Left kidney (tissue), 2 donors: ENCODE data around the gene ANO2. TPM values are rescaled to one million over a fixed set of nuclear protein-coding genes. Genes with fewer than 3 reads are reported as not detected.
A peak's percentile ranks its signal among the peaks of the same experiment; 100 is the strongest.

Experiments
- DNase-seq: peaks from one replicate; pipeline ENCODE4 v3.0.0-alpha.2; 2013
- polyA plus RNA-seq: library from polyadenylated mRNA; unstranded; fragments of 120-200 nt; gene quantifications from one replicate; pipeline ENCODE4 v1.2.1, GENCODE V29; 2013; ENCODE audit not compliant: insufficient read length

ANO2 gene
- polyA plus RNA-seq, 1 donor = 4.9 TPM

DNA sequence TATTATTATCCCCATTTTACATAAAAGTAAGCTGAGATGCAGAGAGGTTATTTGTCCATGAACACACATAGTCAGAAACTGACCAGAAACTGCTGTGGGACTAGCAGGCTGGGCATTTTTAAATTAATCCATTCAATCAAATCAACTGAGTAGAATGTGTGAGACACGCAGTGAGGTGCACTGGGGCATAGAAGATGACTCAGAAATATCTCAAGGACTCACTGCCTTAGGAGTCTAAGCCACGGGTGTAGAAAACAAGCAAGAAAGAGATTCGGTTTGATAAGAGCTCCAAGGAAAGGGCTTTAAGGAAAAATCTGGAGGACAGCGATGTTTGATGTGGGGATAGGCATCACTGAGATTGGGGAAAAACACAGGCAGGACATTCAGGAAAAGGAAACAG is 127.8 kb downstream of the ANO2 start:
- DNase-seq = no peak

DNA sequence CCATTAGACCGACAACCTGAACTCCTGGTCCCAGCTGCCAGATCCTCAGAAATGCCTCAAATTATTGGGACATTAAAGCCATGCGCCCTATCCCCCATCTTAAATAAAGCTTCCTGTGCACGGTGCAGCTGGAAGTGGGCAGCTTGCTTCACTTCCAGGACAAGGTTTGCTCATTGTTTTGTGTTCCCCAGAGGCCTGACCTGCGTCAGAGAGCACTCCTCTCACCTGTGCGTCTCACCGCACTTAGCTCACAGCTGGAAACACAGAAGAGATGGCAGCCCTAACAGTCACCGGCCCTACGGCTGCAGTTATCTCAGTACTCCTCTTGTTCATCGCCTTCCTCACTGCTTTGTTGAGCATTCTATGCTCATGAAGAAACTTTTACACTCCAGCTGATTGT is 135.5 kb downstream of the ANO2 start:
- DNase-seq = no peak

DNA sequence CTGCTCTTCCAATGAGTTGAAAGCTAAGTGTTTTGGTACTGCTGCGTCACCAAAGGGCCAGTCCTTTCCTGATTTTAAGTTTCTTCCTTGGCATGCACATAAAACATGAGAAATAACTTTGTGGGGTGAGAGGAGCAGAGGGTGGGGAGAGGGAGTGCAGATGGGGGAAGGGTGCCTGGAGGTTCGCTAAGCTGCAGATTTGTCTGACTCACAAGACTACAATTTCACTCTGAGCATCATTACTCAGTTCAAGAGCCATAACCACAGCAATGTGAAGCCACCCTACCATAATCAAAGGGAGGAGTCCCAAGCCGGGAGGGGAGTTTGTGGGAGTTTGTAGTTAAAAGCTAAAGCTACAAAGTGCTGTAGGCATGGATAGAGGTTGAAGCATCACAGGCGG is 136.1 kb downstream of the ANO2 start:
- peak; percentile 31 for DNase-seq

DNA sequence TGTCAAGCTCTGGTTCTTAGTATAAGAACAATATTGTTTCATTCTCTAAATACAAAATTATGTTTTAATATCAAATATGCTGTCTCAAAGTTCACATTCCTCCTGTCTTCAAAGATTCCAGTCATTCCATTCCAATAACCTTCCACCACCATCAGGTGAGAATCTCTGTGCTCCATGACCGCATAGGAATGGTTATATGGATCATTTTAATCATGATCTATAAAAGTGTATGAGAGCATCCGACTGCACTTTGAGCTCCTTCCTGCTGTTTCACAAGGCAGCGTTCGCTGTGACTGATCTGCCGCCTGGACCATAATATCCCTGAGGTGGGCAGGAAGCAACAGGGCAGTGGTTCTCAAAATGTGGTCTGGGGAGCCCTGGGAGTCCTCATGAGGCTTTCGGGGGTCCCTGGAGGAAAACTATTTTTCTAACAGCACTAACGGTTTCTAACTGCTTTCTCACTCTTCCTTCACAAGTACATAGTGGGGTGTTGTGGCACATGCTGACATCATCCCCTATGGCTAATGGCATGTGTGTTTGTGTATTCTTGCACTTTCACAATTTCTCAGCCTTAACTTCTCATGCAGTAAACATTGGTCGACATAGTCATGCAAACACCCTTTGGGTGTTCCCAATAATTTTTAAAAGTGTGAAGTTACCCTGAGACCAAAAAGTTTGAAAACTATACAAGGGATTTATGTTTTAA is 137.4 kb downstream of the ANO2 start:
- DNase-seq = no peak

DNA sequence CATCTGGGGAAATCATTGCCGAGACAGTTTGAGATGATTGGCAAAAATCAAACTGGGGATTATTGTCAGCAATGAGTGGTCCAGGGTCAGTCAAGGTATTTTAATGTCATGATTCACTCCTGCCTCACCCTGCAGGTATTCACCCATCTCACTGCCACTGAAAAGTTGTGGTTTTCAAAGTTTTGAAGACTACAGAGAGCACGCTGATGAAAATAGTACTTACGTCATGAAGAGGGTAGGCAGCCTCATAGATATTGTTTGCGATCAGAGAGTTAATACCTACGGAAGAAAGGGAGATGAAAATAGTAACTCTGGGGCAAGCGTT is 138.0 kb downstream of the ANO2 start:
- DNase-seq = no peak

DNA sequence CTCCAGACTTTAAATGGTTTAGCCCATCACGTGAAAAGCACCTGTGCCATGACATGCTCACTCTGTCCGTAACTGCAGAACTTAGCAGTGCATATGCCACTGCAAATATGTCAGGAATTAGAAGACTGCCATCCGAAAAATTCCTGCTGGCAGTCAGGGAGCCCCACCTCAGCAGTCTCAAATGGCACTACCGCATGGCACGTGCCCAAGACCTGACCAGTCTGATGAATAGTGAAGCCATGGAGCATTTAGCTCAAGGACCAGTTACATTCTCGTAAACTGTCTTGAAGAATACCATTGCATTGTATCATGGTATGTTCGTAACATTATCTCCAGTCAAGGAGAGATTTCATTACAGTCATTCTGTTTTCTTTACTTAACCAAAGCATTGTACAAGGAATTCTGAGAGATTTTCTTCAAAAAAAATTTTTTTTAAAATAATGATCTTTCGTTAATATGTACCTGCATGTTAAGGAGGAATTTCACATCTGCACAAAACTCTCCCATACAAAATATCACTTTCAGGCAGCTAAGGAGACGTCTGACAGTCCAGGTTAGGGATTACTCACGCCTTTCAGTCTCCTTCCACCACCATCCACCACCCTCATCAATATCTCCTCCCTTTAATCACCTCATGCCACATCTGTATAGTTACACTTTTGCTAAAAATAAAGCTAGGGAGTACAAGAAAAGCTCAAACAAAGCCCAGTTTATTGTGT is 138.5 kb downstream of the ANO2 start:
- no peak for DNase-seq

DNA sequence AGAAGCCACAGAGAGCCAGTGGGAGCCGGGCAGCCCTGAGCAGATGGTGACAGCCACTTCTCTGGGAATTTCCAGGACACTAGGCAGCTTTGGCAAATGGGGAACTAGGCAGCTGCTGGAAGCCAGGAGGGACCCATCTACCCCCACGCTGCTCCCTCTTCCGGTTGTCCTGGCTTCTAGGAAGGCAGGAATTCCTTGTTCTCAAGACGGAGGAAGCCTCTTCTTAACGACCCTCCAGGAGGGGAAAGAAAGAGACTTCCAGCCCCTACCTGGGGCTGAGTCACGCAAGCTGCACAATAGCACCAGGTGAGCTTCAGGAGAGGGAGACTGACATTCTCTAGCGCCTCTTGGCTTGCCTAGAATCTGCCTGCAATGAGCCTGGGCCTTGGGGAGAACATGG is 141.5 kb downstream of the ANO2 start:
- DNase-seq = no peak

DNA sequence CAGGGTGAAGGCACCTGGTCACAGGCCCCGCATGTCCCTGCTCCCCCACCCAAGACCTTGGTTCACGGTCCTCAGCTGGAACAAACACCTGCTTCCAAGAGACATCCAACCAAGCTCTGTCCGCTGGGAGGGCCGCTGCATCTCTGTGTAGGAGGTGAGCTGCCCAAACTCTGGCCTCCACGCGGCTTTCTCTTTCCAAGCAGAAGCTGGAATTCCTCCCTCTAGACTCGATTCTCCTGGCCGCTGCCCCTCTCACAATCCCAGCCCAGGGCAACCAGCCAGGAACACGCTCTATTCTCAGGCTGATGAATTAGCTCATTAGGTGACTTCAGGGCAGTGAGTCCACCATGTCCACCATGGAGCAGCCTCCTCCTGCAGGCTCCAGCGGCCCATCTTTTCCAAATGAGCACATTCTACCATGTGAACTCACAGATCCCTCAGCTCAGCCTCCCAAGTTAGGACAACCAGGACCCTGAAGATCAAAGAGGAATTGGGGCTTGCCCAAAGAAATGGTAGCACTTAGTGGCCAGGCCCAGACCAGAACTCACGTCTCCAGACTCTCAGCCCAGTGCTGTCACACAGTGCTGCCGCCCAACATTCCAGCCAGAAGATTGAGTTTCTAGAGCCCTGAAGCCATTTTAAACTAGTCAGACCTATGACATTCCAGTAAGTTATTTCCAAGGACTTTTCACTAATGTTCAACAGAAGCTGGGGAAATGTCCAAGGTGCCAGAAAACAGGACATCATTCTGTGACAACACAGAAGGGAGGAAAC is 146.6 kb downstream of the ANO2 start:
- DNase-seq = no peak

DNA sequence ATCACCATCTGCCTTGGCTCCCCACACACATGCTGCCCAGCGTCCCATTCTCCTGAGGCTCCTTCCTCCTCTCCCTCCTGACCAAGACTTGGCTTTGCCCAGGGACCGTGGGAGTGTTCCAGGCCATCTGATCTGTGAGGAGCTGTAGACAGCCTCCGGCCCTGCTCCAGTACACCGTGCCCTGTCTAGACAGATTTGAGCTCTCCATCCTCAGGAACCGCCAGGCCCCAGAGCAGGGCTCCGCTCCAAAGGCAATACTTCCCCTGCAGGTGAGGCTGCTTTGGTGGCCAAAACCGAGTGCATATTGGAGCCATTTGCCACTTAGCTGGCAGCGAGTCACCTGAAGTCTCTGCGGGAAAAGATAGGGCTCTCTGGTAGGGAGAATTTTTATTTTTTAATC is 147.4 kb downstream of the ANO2 start:
- DNase-seq = no peak

DNA sequence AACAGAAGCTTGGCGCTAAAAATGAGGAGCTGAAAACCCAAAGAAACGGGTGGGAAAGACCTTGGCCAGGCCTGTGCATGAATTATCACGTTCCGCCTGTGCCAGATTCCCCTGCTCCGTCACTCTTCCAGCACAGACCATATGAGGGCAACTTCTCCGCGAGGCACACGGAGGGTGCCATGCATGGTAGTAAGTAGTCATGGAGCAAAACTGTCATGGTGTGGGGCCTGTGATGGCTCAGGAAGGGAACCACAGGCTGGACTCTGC is 148.2 kb downstream of the ANO2 start:
- DNase-seq = no peak

DNA sequence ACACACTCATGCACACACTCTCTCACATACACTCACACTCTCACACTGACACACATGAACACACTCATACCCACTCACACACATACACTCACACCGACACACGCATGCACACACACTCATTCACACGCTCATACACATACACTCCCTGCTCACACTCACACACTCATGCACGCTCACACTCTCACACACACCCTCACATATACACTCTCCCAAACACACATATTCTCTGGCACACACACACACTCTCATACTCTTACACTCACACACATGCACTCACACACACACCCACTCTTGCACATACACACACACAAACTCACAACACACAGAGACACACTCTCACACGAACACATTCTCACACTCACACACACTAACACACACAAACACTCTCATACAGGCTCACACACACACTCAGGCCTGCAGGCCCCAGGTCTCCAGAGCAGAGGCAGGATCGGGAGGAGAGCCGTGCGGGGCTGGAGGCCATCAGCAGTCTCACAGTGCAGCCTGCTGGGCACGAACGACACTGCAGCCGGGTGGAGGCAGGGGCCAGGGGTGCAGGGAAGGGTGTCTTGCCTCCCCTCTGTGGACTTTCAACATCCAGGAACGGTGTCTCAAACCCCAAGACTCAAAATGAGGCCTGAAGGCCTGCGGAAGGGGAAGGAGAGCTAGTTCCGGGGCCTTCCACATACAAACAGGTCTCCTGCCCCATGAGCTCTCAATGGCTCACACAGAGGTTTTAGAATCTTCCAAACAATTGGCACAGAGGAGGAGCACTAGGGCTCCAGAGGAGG is 148.7 kb downstream of the ANO2 start:
- DNase-seq = peak; percentile 38

DNA sequence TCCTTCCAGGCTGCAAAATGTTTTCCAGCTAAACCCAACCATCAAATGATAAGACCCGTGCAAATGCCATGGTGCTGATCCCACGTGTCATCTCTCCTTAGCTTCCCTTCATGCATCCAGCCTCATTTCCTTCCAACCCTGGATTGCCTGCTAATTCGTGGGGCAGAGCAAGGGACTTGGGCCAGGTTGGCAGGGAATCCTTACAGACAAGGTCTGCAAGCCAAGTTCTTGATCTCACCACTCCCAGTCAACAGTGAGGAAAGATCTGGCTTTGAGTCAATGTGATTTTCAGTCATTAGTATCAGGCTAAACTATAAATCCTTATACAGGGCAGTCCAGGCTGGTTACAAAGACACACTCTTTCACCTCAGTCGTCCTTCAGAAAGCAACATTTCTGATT is 150.9 kb downstream of the ANO2 start:
- DNase-seq = no peak

DNA sequence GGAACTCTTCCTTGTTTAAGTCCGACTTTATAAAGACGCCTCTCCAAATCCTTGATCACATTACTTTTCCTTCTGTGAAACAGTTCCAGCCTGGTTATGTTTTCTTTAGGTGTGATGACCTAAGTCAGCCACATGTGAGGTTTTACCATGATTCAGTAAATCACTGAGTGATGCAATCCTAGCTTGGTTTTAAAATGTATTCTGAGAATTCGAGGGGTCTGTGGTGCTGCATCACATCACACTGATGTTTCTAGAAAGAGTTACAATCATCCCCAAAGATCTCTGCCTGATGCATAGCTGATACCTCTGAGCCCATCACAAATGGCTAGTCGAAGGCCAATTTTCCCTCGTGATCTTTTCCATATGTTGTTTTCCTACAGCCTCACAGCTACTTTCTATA is 152.7 kb downstream of the ANO2 start:
- DNase-seq = no peak

DNA sequence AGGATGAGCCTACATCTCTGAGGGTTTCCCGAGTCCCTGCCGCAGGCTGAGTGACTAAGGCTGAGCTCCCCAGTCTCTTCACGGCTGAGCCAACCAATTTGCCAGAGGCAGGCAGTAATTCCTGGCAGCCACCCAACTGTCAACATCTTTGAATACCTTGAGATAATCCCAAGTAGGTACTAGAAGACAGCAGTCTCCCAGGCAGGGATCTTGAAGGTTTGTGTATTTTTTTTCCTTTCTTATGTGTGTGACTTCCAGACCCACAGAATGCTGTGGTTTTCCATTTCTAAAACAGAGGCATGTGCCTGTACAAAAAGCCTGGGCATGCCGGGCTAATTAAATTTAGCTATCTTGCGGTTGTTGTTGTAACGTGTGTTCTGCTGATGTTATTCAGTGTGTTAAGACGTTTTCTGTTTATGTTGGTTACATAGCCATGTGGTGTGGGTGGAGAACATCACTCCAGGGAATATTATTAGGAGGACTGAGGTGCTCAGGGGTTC is 155.5 kb downstream of the ANO2 start:
- no peak for DNase-seq

DNA sequence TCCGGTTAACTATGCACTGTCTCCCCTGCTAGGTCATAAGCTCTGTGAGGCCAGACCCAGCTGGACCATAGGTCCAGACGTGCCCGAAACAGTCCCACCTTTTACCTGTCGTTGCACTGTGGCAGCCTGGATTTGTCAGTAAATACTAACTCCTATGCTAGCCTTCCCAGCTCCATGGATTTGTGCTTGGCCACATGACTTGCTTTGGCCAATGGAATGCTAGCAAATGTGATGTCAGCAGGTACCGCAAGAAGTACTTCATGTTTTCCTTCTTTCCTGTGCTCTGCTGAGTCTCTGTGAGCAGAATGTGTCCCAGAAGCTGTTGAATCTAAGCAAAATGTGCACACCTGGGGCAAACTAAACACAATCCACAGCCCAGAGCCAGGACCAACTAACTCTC is 157.2 kb downstream of the ANO2 start:
- no peak for DNase-seq

DNA sequence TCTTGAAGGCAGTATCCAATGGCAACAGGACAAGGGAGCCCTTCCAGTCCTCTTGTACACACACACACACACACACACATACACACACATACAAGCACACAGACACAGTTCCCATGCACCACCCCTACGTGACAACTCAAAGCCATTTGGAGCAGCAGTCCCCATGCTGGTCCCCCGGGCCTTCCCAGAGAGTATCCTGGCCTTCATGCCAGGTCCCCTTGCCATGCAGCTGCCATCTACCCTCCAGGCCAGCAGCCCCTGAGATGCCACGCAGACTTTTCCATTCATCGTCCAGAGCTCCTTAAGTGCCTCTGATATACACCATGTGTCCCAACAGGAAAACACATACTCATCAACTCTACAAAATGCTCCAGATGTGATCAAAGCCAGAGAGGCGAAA is 159.5 kb downstream of the ANO2 start:
- no peak for DNase-seq

DNA sequence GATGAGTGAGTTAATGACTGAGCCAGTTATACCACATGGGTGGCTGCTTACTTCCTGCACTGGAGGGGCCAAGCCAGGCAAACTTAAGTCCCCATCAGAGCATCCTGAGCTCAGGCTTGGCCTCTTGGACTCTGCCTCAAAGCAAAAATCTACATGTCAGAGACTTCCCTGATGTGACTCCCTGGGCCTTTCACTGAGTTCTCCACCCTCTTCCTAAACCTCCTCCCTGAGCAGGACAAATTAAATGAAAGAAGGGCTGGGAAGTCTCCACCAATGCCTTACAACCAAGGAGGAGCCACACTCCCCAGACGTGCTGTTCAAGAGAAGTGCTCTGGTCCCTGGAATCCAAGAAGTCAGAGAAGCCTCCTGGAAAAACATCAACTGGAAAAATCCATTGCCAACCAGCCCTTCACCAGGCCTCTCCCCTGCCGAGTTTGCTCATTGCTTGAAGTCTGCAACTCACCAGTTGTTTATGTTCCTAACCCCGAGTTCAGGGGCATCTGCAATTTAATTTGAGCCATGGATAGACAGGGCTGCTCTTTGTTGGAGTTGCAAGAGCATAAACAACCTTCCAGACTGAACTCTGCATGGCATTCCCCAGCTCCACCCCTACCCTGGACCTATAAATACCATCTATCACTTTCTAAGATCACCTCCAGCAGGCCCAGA is 160.5 kb downstream of the ANO2 start:
- DNase-seq = no peak

DNA sequence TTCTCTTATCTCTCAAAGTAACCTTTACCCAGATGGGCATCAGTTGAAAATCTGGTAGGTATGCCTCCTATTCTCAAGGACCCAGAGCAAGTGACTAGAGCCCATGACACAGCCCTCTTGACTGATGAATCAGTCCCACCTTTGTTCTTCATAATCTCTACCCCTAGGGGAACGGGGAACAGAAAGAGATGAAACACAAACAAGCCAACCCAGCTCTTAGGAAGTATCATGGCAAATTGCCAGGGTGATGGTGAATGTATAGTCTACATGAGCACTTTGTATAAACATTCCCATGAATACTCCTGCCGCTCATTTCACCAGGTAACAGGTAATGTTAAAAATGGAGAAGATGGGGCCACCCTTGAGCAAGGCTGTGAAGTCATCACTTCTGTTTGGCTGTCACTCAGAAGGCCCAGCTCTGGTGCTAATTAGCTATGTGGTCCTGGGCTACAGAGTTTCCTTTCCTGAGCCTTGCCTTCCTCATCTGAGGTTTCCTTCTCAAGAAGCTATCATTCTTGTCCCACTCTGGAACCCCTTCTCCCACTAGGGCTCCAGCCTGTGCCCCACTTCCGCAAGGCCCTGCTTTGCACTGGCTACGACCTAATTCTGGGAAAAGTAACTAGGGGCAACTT is 161.7 kb downstream of the ANO2 start:
- DNase-seq = no peak

DNA sequence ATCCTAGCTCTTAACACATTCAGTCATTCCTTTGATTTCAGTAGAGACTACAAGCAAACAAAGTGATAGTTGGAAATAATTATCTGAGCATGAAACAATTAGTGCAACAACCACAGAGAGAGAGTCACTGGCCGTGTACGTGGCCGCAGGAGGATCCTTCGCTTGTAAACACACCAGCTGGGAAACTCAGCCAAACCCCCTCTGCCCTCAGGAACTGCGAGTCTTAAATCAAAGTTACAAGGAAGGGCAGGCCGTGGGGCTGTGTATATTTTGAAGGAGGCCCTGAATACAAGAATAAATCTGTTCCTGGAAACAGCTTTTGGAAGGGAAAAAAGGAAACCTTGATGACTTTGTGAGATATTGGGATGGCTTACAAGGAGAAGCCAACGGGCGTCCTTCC is 164.5 kb downstream of the ANO2 start:
- peak; percentile 66 for DNase-seq

DNA sequence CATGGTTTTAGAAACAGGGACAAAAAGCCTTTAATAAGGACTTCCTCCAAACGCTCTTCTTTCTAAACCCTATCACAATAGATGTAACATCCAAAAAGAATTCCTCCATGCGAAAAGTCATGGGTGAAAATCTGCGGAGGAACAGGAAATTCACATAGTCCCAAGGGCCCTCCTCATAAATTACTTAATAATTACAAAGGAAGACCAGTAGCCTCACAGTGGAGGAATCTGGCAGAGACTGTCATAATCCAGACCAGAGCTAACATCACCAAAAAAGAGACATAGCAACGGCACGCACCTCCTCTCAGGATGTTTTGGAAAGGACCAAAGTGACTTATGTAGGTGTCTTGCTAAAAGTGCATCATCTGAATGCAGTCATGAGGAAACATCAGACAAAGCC is 165.7 kb downstream of the ANO2 start:
- no peak for DNase-seq

DNA sequence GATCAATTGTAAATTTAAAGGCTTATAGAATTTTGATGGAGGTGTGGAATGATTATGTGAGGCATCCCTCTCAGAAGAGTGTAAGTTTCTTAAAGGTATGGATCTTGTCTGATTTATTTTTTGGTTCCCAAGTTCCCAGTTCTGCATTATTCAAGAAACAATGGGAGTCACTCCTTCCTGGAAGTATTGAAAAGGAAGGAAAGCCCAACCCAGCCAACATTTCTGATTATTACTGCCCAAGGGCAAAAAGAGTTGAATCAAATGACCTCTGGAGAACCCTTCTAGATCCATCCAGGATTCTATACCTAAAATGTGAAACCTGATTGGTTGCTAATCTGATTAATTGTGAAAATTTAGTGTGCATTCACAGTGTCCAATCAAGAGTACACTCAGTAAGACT is 166.2 kb downstream of the ANO2 start:
- no peak for DNase-seq

DNA sequence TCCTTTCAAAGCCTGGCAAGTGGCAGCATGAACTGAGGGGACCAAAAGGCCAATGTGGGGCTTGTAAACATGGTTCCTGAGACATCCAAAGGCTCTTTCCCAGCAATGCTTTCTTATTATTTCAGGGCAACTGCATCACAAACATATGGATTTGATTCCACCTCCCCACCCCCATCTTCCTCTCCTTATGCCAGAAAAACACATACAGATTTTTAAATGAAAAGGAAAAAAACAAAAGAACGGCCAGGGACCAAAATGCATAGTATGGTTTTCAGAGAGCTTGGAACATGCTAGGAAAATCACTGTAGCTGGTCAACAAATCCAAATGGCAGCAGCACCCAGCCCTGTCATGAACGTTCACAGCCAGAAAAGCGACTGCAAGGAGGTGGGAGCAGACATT is 167.6 kb downstream of the ANO2 start:
- DNase-seq = no peak
